GM18861 (cell line): ENCODE data around the gene NEK6.
A peak's percentile ranks its signal among the peaks of the same experiment; 100 is the strongest.
"Not testable (repeated sequence)": the region's sequence is repeated elsewhere in the genome, so short reads cannot be mapped to it uniquely, and the experiment has no call there.

Experiments used
- ATAC-seq: cut with Tn5 transposase; IDR thresholded peaks from one replicate; pipeline ENCODE4 v1.9.1; 2021; ENCODE audit not compliant: unreplicated experiment

NEK6 gene

GRCh38 chr9:124225945-124226344, 31.8 kb upstream of the NEK6 start:
- ATAC-seq, result no peak

GRCh38 chr9:124228516-124228915, 29.2 kb upstream of the NEK6 start:
- no peak for ATAC-seq

- ATAC-seq, result no peak
These were observed 26.5 kb upstream of the NEK6 start for GRCh38 chr9:124231095-124231737.

- ATAC-seq, result no peak
These were observed 19.1 kb upstream of the NEK6 start for GRCh38 chr9:124238546-124239140.

GRCh38 chr9:124239249-124240073, 18.3 kb upstream of the NEK6 start:
- peak; percentile 79 for ATAC-seq

GRCh38 chr9:124242331-124243194, 15.2 kb upstream of the NEK6 start:
- ATAC-seq, result no peak

- ATAC-seq, result not testable (repeated sequence)
These were observed 10.4 kb upstream of the NEK6 start for GRCh38 chr9:124247393-124247792.

GRCh38 chr9:124248066-124248465, 9.7 kb upstream of the NEK6 start:
- no peak for ATAC-seq

- ATAC-seq, result no peak
These were observed 8.8 kb upstream of the NEK6 start for GRCh38 chr9:124248960-124249359.

GRCh38 chr9:124251204-124251603, 6.5 kb upstream of the NEK6 start:
- no peak for ATAC-seq

- ATAC-seq, result no peak
These were observed 6.0 kb upstream of the NEK6 start for GRCh38 chr9:124251605-124252378.

GRCh38 chr9:124252878-124253277, 4.9 kb upstream of the NEK6 start:
- not testable (repeated sequence) for ATAC-seq

- peak; percentile 52 for ATAC-seq
These were observed 3.5 kb upstream of the NEK6 start for GRCh38 chr9:124254261-124254682.

GRCh38 chr9:124255222-124255621, 2.5 kb upstream of the NEK6 start:
- no peak for ATAC-seq

GRCh38 chr9:124256517-124257069, 1.2 kb upstream of the NEK6 start:
- ATAC-seq, result no peak

- ATAC-seq, result no peak
These were observed 492 bp upstream of the NEK6 start for GRCh38 chr9:124257070-124257843.

GRCh38 chr9:124258607-124259157, 933 bp downstream of the NEK6 start:
- no peak for ATAC-seq

GRCh38 chr9:124259158-124259808, 1.5 kb downstream of the NEK6 start:
- no peak for ATAC-seq
